GM10248 (cell line): ENCODE data around the gene ANXA2.
"Not testable (repeated sequence)": the region's sequence is repeated elsewhere in the genome, so short reads cannot be mapped to it uniquely, and the experiment has no call there.

Experiments used
- CTCF ChIA-PET: fragments of 300-600 bp; sonication (Branson Sonifier 250); formaldehyde crosslinking; extraction: SDS; loops from one replicate; lab custom pipeline; 2021; ENCODE audit warnings: antibody characterized with exemption; lab: Yijun Ruan, JAX
- POLR2A ChIA-PET: fragments of 350-650 bp; sonication (Branson Sonifier 250); formaldehyde crosslinking; extraction: SDS; loops from one replicate; lab custom pipeline; 2020; ENCODE audit warnings: antibody characterized with exemption; lab: Yijun Ruan, JAX
- DNase-seq: peaks from one replicate; pipeline ENCODE4 v3.0.0; 2012; ENCODE audit errors: extremely low spot score
- CTCF ChIP-seq: IDR thresholded peaks from 2 replicates; pipeline ENCODE4 v1.5.1; 2012; ENCODE audit warnings: mild to moderate bottlenecking, low read depth; ENCODE audit errors: extremely low read depth, missing control alignments, control extremely low read depth

ANXA2 gene

DNA sequence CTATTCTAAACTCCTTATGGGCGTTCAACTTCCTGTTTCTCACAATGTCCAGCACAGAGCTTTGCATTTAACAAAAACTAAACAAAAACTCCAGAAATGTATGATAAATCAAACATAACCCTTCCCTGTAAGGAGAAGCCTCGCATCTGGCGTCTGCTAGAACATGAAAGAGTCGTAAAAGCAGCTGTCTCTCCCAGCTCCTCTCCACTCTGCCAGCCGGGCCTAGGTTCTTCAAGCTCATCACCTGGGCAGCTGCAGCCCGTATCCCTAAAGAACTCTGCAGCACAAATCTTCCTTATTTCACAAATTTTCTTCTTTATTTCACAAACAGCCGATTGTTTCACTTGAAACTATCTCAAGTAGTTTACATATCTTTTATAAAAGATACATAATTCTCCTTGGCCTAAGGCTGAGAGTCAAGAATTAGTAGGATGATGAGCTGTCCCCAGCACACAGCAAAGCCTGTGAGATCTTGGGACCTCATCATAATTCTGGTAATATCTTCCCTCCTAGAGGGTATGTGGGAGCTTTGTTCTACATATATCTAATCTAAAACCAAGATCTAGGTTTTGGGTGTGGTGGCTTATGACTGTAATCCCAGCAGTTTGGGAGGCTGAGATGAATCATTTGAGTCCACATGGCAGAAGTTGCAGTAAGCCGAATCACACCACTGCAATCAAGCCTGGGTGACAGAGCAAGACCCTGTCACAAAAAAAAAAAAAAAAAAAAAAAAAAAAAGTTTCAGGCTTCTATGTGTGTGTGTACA lies 35.3 kb downstream of the ANXA2 start:
- no peak for DNase-seq
- TF ChIP-seq CTCF, result no peak
- ChIA-PET CTCF (interaction anchor here (0.8 to 7.7 kb wide), 12 partner anchors 9 to 1472 kb away, joined by 3 to 109 read pairs (median 5); no protein-coding TSS in a partner anchor), POLR2A (interaction anchor here (1.2 kb wide), 1 partner anchor 116 kb away, joined by 3 read pairs; the partner anchor contains the start of gene ICE2)

DNA sequence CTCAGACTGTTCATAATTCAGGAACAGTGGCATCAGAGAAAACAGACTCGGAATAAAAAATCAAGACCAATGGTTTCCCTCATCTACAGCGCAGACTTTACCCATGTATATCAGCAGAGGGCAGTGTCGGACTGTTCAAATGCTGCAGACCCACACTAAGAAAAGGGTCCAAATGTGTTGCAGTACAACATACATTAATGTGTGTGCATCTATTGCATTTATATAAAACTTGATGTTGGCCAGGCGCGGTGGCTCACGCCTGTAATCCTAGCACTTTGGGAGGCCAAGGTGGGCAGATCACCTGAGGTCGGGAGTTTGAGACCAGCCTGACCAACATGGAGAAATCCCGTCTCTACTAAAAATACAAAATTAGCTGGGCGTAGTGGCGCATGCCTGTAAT lies 38.0 kb downstream of the ANXA2 start:
- TF ChIP-seq CTCF, result peak; percentile 63
- CTCF ChIA-PET, result interaction anchor here (0.6 to 7.7 kb wide), 44 partner anchors 10 to 1483 kb away, joined by 3 to 109 read pairs (median 3); partner anchors contain the start of genes ANXA2 and ICE2
- DNase-seq, result peak; percentile 57
- POLR2A ChIA-PET, result not testable (repeated sequence)

GRCh38 chr15:60358935-60359682 lies 38.7 kb downstream of the ANXA2 start:
- no peak for DNase-seq
- CTCF ChIA-PET, result interaction anchor here (0.6 to 7.7 kb wide), 46 partner anchors 11 to 1483 kb away, joined by 3 to 109 read pairs (median 3); partner anchors contain the start of genes ANXA2 and ICE2
- TF ChIP-seq CTCF, result no peak
- POLR2A ChIA-PET, result no interaction called here

GRCh38 chr15:60356832-60357231 lies 41.0 kb downstream of the ANXA2 start:
- CTCF ChIA-PET, result no interaction called here
- TF ChIP-seq CTCF, result no peak

DNA sequence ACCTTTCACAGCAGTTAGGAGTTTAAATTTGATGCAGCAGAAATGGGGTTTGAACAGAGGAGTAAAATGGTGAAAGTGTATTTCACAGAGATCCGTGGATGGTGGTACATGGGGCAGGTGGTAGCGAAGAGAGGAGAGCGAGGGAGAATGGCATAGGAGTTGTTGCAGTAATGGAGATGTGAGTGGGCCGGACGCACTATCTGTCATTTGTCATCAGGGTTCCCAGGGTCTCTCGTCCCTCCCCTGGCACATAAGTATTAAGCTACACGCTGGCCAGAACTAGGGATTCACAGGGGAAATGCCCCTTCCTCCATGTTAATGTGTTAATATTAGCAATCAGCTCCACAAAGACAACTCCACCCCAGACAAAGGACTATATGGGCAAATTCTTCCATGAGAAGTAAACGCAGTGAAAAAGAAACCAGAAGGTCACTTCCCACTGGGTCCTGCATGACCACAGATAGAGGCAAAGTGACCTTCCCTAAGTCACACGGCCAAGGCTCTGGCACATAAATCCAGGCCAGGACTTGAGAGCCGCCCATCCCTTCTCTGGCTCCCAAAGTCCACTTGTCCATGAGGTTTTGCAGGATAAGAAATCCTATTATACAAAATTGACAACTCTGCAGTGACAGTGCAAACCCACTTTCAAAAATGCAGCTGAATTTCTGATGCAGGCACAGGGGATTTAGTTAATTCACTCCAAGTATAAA lies 42.5 kb downstream of the ANXA2 start:
- ChIA-PET POLR2A (no interaction called here), CTCF (interaction anchor here (1.2 to 1.7 kb wide), 4 partner anchors 8 to 165 kb away, joined by 3 to 6 read pairs (median 4); no protein-coding TSS in a partner anchor)
- TF ChIP-seq CTCF, result no peak
- no peak for DNase-seq

More at GRCh38 chr15:60356832-60357231, 41.0 kb downstream of the ANXA2 start:
- POLR2A ChIA-PET, result no interaction called here
- DNase-seq, result no peak
